ENCODE measurements around the gene CFDP1. TPM values are rescaled to one million over a fixed set of nuclear protein-coding genes. Genes with fewer than 3 reads are reported as not detected.
"Not testable (repeated sequence)": the region's sequence is repeated elsewhere in the genome, so short reads cannot be mapped to it uniquely, and the experiment has no call there.

The CFDP1 gene
- total RNA-seq, 1 experiment from 2014 or later, result 77.6 TPM

- H3K4me1 ChIP-seq, result no peaks in the 10 kb centered on the region
- H3K36me3 Mint-ChIP-seq (ENCODE audit: insufficient read depth, unreplicated experiment), result peaks cover 17% of the 10 kb centered on the region
- no peaks in the 10 kb centered on the region for H3K9me3 ChIP-seq
- BruUV-seq (replicated peaks), result no TSS peak
- H3K36me3 ChIP-seq (ENCODE audit: control insufficient read depth, insufficient read depth, low read length), result peaks cover 6% of the 10 kb centered on the region
- POLR2A ChIA-PET, result no interaction called here
- intact Hi-C loops (cut with micrococcal nuclease; ENCODE audit: unreplicated experiment), result no loop called here
- H3K27me3 Mint-ChIP-seq (ENCODE audit: insufficient read depth, unreplicated experiment), result no peaks in the 10 kb centered on the region
- no peak for DNase-seq
- no peak overlapping the region for H3K4me3 Mint-ChIP-seq (ENCODE audit: unreplicated experiment)
- H3K4me3 ChIP-seq (ENCODE audit: low read depth, low read length), result no peak overlapping the region
- TF ChIP-seq CTCF (IDR thresholded peaks at IDR 0.05; ENCODE audit: insufficient read depth in 1 of 2, low read depth in 1 of 2, low read length in 1 of 2, severe bottlenecking in 1 of 2, unreplicated experiment in 1 of 2), result no peak
- H3K27me3 ChIP-seq (replicated peaks; ENCODE audit: control insufficient read depth, insufficient read depth, low read length), result no peaks in the 10 kb centered on the region; the same call in 1 of the 2 replicates
- CTCF ChIA-PET, result no interaction called here
- no peak overlapping the region for H3K27ac Mint-ChIP-seq (ENCODE audit: unreplicated experiment)
- no peaks in the 10 kb centered on the region for H3K9me3 Mint-ChIP-seq (ENCODE audit: unreplicated experiment)
- no peaks in the 10 kb centered on the region for H3K4me1 Mint-ChIP-seq (ENCODE audit: low read depth, unreplicated experiment)
Measured at GRCh38 chr16:75286389-75286788, 146.9 kb downstream of the CFDP1 start.

GRCh38 chr16:75282466-75283281 is 150.6 kb downstream of the CFDP1 start:
- Mint-ChIP-seq H3K9me3 (ENCODE audit: unreplicated experiment) (no peaks in the 10 kb centered on the region), H3K4me3 (ENCODE audit: unreplicated experiment) (no peak overlapping the region), H3K27me3 (ENCODE audit: insufficient read depth, unreplicated experiment) (no peaks in the 10 kb centered on the region), H3K4me1 (ENCODE audit: low read depth, unreplicated experiment) (no peaks in the 10 kb centered on the region), H3K27ac (ENCODE audit: unreplicated experiment) (no peak overlapping the region), H3K36me3 (ENCODE audit: insufficient read depth, unreplicated experiment) (peaks cover 17% of the 10 kb centered on the region)
- Histone ChIP-seq H3K4me1 (no peaks in the 10 kb centered on the region), H3K27me3 (replicated peaks; ENCODE audit: control insufficient read depth, insufficient read depth, low read length) (no peaks in the 10 kb centered on the region), H3K4me3 (ENCODE audit: low read depth, low read length) (no peak overlapping the region), H3K36me3 (ENCODE audit: control insufficient read depth, insufficient read depth, low read length) (peaks cover 1% of the 10 kb centered on the region; the same call in 1 of the 2 replicates), H3K9me3 (no peaks in the 10 kb centered on the region)
- ChIA-PET CTCF (no interaction called here), POLR2A (no interaction called here)
- TF ChIP-seq CTCF (IDR thresholded peaks at IDR 0.05; ENCODE audit: insufficient read depth in 1 of 2, low read depth in 1 of 2, low read length in 1 of 2, severe bottlenecking in 1 of 2, unreplicated experiment in 1 of 2), result no peak
- no TSS peak for BruUV-seq (replicated peaks)
- no peak for DNase-seq
- intact Hi-C loops (cut with micrococcal nuclease; ENCODE audit: unreplicated experiment), result no loop called here

GRCh38 chr16:75281826-75282225 is 151.5 kb downstream of the CFDP1 start:
- DNase-seq, result no peak
- Mint-ChIP-seq H3K4me3 (ENCODE audit: unreplicated experiment) (no peak overlapping the region), H3K4me1 (ENCODE audit: low read depth, unreplicated experiment) (no peaks in the 10 kb centered on the region), H3K27ac (ENCODE audit: unreplicated experiment) (no peak overlapping the region), H3K9me3 (ENCODE audit: unreplicated experiment) (no peaks in the 10 kb centered on the region), H3K27me3 (ENCODE audit: insufficient read depth, unreplicated experiment) (no peaks in the 10 kb centered on the region), H3K36me3 (ENCODE audit: insufficient read depth, unreplicated experiment) (peaks cover 15% of the 10 kb centered on the region)
- no TSS peak for BruUV-seq (replicated peaks)
- intact Hi-C loops (cut with micrococcal nuclease; ENCODE audit: unreplicated experiment), result loop anchor here (2.0 kb wide), 1 partner anchor 23 kb away; no protein-coding TSS in a partner anchor
- ChIA-PET POLR2A (no interaction called here), CTCF (no interaction called here)
- Histone ChIP-seq H3K9me3 (no peaks in the 10 kb centered on the region), H3K4me1 (no peaks in the 10 kb centered on the region), H3K27me3 (replicated peaks; ENCODE audit: control insufficient read depth, insufficient read depth, low read length) (no peaks in the 10 kb centered on the region), H3K4me3 (ENCODE audit: low read depth, low read length) (no peak overlapping the region), H3K36me3 (ENCODE audit: control insufficient read depth, insufficient read depth, low read length) (peaks cover 1% of the 10 kb centered on the region; the same call in 1 of the 2 replicates)
- TF ChIP-seq CTCF (IDR thresholded peaks at IDR 0.05; ENCODE audit: insufficient read depth in 1 of 2, low read depth in 1 of 2, low read length in 1 of 2, severe bottlenecking in 1 of 2, unreplicated experiment in 1 of 2), result no peak

- CTCF ChIA-PET; H3K27me3 Mint-ChIP-seq (ENCODE audit: insufficient read depth, unreplicated experiment): not testable (repeated sequence)
Measured at GRCh38 chr16:75281009-75281408, 152.3 kb downstream of the CFDP1 start.

More at GRCh38 chr16:75281009-75281408, 152.3 kb downstream of the CFDP1 start:
- intact Hi-C loops (cut with micrococcal nuclease; ENCODE audit: unreplicated experiment), result loop anchor here (2.0 kb wide), 1 partner anchor 24 kb away; no protein-coding TSS in a partner anchor
- H3K4me3 Mint-ChIP-seq (ENCODE audit: unreplicated experiment); POLR2A ChIA-PET; H3K36me3 Mint-ChIP-seq (ENCODE audit: insufficient read depth, unreplicated experiment); H3K27ac Mint-ChIP-seq (ENCODE audit: unreplicated experiment); H3K36me3 ChIP-seq (ENCODE audit: control insufficient read depth, insufficient read depth, low read length); DNase-seq; H3K4me1 Mint-ChIP-seq (ENCODE audit: low read depth, unreplicated experiment); H3K9me3 Mint-ChIP-seq (ENCODE audit: unreplicated experiment); H3K9me3 ChIP-seq; H3K27me3 ChIP-seq (replicated peaks; ENCODE audit: control insufficient read depth, insufficient read depth, low read length); H3K4me3 ChIP-seq (ENCODE audit: low read depth, low read length); H3K4me1 ChIP-seq; BruUV-seq (replicated peaks): not testable (repeated sequence)

Data from Caco-2 (cell line).